ENCODE data around the gene ZNF532.
"Not testable (repeated sequence)": the region's sequence is repeated elsewhere in the genome, so short reads cannot be mapped to it uniquely, and the experiment has no call there.

ZNF532 gene

DNA sequence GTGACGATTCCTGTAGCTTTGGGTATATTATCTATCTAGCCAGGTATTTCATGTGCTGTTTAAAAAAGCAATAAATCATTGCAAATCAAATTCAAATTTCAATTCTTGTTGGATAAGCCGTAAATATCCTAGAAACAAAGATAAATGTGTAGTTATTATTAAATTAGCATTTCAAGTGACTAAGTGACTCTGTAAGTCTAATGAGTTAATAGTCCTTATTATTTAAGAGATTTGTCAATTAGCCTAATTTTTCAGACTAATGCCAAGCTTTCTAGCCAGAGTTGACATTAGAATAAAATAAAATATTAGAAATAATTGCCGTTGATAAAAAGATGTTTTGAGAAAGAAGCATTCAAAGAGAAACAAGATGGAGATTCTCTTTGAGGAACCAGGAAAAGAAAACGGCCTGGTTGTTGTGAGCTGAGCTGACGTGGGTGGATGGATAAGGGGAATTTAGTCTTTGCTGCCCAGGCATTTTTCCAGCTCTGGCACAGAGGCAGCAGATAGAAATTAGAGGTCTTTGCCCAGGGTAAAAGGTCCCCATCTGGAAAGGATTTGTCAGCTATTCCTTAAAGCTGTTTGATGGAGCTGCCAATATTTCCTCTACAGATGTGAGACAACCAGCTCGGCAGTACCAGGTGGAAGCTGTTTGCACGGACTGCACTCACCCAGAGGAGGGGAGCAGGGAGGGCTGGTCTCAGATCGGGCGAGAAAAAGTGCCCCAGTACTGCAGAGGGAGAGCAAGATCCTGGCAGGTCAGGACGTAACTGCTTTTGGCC is 157.7 kb downstream of the ZNF532 start:
- H2AFZ ChIP-seq (ENCODE audit: low read depth, low read length) = peak overlapping the region; percentile 92
- H3K4me3 ChIP-seq (ENCODE audit: low read length) = no peak overlapping the region
- H3K36me3 ChIP-seq (replicated peaks; ENCODE audit: low read depth, low read length) = peaks cover 2% of the 10 kb centered on the region
- H3K27me3 ChIP-seq (ENCODE audit: low read depth, low read length) = no peaks in the 10 kb centered on the region
- TF ChIP-seq EZH2phosphoT487 (IDR thresholded peaks at IDR 0.05; ENCODE audit: low read depth) = no peak
- TF ChIP-seq, protein P1, sequence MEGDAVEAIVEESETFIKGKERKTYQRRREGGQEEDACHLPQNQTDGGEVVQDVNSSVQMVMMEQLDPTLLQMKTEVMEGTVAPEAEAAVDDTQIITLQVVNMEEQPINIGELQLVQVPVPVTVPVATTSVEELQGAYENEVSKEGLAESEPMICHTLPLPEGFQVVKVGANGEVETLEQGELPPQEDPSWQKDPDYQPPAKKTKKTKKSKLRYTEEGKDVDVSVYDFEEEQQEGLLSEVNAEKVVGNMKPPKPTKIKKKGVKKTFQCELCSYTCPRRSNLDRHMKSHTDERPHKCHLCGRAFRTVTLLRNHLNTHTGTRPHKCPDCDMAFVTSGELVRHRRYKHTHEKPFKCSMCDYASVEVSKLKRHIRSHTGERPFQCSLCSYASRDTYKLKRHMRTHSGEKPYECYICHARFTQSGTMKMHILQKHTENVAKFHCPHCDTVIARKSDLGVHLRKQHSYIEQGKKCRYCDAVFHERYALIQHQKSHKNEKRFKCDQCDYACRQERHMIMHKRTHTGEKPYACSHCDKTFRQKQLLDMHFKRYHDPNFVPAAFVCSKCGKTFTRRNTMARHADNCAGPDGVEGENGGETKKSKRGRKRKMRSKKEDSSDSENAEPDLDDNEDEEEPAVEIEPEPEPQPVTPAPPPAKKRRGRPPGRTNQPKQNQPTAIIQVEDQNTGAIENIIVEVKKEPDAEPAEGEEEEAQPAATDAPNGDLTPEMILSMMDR (IDR thresholded peaks at IDR 0.05; ENCODE audit: low read depth, low read length) = no peak
- H3K9me3 ChIP-seq (ENCODE audit: insufficient read depth, low read length) = peaks cover 18% of the 10 kb centered on the region
- no peak overlapping the region for H3K27ac ChIP-seq (ENCODE audit: low read length)
- H4K20me1 ChIP-seq (ENCODE audit: insufficient read depth, low read length) = no peaks in the 10 kb centered on the region
- H3K79me2 ChIP-seq (ENCODE audit: low read length) = no peaks in the 10 kb centered on the region
- H3K4me2 ChIP-seq (ENCODE audit: low read length) = peak overlapping the region; percentile 18
- H3K9ac ChIP-seq (ENCODE audit: low read length) = no peak overlapping the region
- peaks cover 18% of the 10 kb centered on the region for H3K4me1 ChIP-seq (ENCODE audit: low read length)

- no peak overlapping the region for H3K4me3 ChIP-seq (ENCODE audit: low read length)
- no peaks in the 10 kb centered on the region for H4K20me1 ChIP-seq (ENCODE audit: insufficient read depth, low read length)
- H3K4me1 ChIP-seq (ENCODE audit: low read length) = peaks cover 18% of the 10 kb centered on the region
- no peaks in the 10 kb centered on the region for H3K36me3 ChIP-seq (replicated peaks; ENCODE audit: low read depth, low read length)
- H3K9me3 ChIP-seq (ENCODE audit: insufficient read depth, low read length) = 0 out of 2 replicates have a peak, but pooled peaks cover 2% of the 10 kb centered on the region
- H3K4me2 ChIP-seq (ENCODE audit: low read length) = no peak overlapping the region
- TF ChIP-seq, protein P1 (IDR thresholded peaks at IDR 0.05; ENCODE audit: low read depth, low read length) = no peak
- no peak for TF ChIP-seq EZH2phosphoT487 (IDR thresholded peaks at IDR 0.05; ENCODE audit: low read depth)
- no peak overlapping the region for H3K27ac ChIP-seq (ENCODE audit: low read length)
- no peak overlapping the region for H2AFZ ChIP-seq (ENCODE audit: low read depth, low read length)
- no peaks in the 10 kb centered on the region for H3K27me3 ChIP-seq (ENCODE audit: low read depth, low read length)
- H3K79me2 ChIP-seq (ENCODE audit: low read length) = no peaks in the 10 kb centered on the region
- H3K9ac ChIP-seq (ENCODE audit: low read length) = no peak overlapping the region
These were observed 160.2 kb downstream of the ZNF532 start for GRCh38 chr18:59024829-59025228.

DNA sequence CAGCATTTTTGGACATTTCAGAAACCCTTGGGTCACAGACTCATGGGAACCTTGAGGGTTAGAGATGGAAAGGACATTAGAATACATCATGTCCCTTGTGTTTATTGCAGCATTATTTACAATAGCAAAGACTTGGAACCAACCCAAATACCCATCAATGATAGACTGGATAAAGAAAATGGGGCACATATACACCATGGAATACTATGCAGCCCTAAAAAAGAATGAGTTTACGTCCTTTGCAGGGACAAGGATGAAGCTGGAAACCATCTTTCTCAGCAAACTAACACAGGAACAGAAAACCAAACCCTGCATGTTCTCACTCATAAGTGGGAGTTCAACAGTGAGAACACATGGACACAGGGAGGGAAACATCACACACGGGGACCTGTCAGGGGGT is 160.9 kb downstream of the ZNF532 start:
- H3K27me3 ChIP-seq (ENCODE audit: low read depth, low read length) = not testable (repeated sequence)

DNA sequence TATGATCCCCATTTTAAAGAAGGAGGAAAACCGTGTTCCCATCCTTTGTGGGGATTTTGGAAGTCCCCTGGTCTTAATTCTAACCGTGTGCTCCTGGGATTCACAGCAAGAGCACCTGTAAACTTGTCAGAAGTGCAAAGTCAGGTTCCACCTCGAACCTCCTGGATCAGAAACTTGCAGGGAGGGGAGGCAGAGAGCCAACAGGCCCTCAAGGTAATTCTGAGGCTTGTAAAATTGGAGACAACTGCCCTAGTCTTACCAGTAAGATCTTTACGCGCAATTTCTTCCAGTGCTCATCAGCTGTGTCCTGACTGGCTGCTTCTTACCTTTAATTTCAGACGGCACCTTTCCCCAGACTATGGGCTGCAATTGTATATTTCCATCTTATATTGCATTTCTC is 161.7 kb downstream of the ZNF532 start:
- Histone ChIP-seq H2AFZ (ENCODE audit: low read depth, low read length) (no peak overlapping the region), H3K4me1 (ENCODE audit: low read length) (peaks cover 14% of the 10 kb centered on the region), H3K27me3 (ENCODE audit: low read depth, low read length) (no peaks in the 10 kb centered on the region), H3K27ac (ENCODE audit: low read length) (no peak overlapping the region), H3K9me3 (ENCODE audit: insufficient read depth, low read length) (0 out of 2 replicates have a peak, but pooled peaks cover 2% of the 10 kb centered on the region), H3K4me3 (ENCODE audit: low read length) (no peak overlapping the region), H3K4me2 (ENCODE audit: low read length) (no peak overlapping the region), H4K20me1 (ENCODE audit: insufficient read depth, low read length) (no peaks in the 10 kb centered on the region), H3K79me2 (ENCODE audit: low read length) (no peaks in the 10 kb centered on the region), H3K9ac (ENCODE audit: low read length) (no peak overlapping the region), H3K36me3 (replicated peaks; ENCODE audit: low read depth, low read length) (no peaks in the 10 kb centered on the region)
- TF ChIP-seq EZH2phosphoT487 (IDR thresholded peaks at IDR 0.05; ENCODE audit: low read depth) = no peak
- TF ChIP-seq, protein P1 (IDR thresholded peaks at IDR 0.05; ENCODE audit: low read depth, low read length) = no peak

More for the DNA sequence above, 160.9 kb downstream of the ZNF532 start:
- not testable (repeated sequence) for H4K20me1 ChIP-seq (ENCODE audit: insufficient read depth, low read length); H3K27ac ChIP-seq (ENCODE audit: low read length); H3K9ac ChIP-seq (ENCODE audit: low read length); H3K36me3 ChIP-seq (replicated peaks; ENCODE audit: low read depth, low read length); H3K4me3 ChIP-seq (ENCODE audit: low read length); H2AFZ ChIP-seq (ENCODE audit: low read depth, low read length); H3K4me2 ChIP-seq (ENCODE audit: low read length); H3K79me2 ChIP-seq (ENCODE audit: low read length); H3K9me3 ChIP-seq (ENCODE audit: insufficient read depth, low read length)
- peaks cover 18% of the 10 kb centered on the region for H3K4me1 ChIP-seq (ENCODE audit: low read length)

Measured in OCI-LY3 (cell line).